Measurements from ENCODE around the gene KCNIP4.
"Not testable (repeated sequence)": the region's sequence is repeated elsewhere in the genome, so short reads cannot be mapped to it uniquely, and the experiment has no call there.

The KCNIP4 gene

GRCh38 chr4:21366840-21367239 lies 581.7 kb downstream of the KCNIP4 start:
- no peak for TF ChIP-seq CTCF (conservative IDR thresholded peaks at IDR 0.05; ENCODE audit: low read depth)
- POLR2A ChIA-PET (ENCODE audit: low non-redundant PET) = no interaction called here
- CTCF ChIA-PET = interaction anchor here (0.6 kb wide), 1 partner anchor 25 kb away, joined by 3 read pairs; no protein-coding TSS in a partner anchor
- no peak overlapping the region for H3K27ac ChIP-seq
- no peak for DNase-seq (ENCODE audit: low spot score)

GRCh38 chr4:21366312-21366711 lies 582.3 kb downstream of the KCNIP4 start:
- ChIA-PET POLR2A (ENCODE audit: low non-redundant PET) (no interaction called here), CTCF (interaction anchor here (0.6 kb wide), 1 partner anchor 26 kb away, joined by 3 read pairs; no protein-coding TSS in a partner anchor)
- H3K27ac ChIP-seq = no peak overlapping the region
- no peak for DNase-seq (ENCODE audit: low spot score)
- TF ChIP-seq CTCF (conservative IDR thresholded peaks at IDR 0.05; ENCODE audit: low read depth) = no peak

GRCh38 chr4:21363701-21364100 lies 584.9 kb downstream of the KCNIP4 start:
- POLR2A ChIA-PET (ENCODE audit: low non-redundant PET) = no interaction called here
- H3K27ac ChIP-seq = no peak overlapping the region
- CTCF ChIA-PET = no interaction called here
- TF ChIP-seq CTCF (conservative IDR thresholded peaks at IDR 0.05; ENCODE audit: low read depth) = no peak
- DNase-seq (ENCODE audit: low spot score) = no peak

GRCh38 chr4:21352354-21352753 lies 596.2 kb downstream of the KCNIP4 start:
- CTCF ChIA-PET = interaction anchor here (0.7 to 0.8 kb wide), 2 partner anchors 9 to 262 kb away, joined by 3 to 4 read pairs; no protein-coding TSS in a partner anchor
- POLR2A ChIA-PET (ENCODE audit: low non-redundant PET); DNase-seq (ENCODE audit: low spot score); H3K27ac ChIP-seq: not testable (repeated sequence)

DNA sequence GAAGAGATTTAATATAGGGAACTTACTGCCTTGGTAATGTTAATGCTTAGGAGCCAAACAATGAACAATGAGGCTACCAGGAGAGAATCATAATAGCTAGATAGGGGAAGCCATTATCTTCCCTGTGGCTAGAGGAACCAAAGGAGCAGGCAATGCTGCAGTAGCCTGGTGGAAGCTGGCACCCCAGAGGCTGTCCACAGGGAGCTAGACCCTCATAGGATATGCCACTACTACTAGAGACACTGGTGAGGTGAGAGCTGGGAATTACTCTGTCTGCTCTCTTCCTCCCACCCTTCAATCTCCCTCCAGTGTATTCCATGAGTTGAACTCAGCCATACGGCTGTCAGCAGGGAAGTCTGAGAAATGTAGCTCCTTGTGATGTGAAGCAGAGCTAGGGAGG lies 601.4 kb downstream of the KCNIP4 start:
- DNase-seq (ENCODE audit: low spot score) = no peak
- CTCF ChIA-PET = interaction anchor here (0.5 kb wide), 1 partner anchor 625 kb away, joined by 3 read pairs; no protein-coding TSS in a partner anchor
- POLR2A ChIA-PET (ENCODE audit: low non-redundant PET) = no interaction called here

GRCh38 chr4:21327976-21328700 lies 620.4 kb downstream of the KCNIP4 start:
- TF ChIP-seq CTCF (conservative IDR thresholded peaks at IDR 0.05; ENCODE audit: low read depth) = no peak
- H3K27ac ChIP-seq = no peak overlapping the region
- ChIA-PET CTCF (no interaction called here), POLR2A (ENCODE audit: low non-redundant PET) (no interaction called here)
- no peak for DNase-seq (ENCODE audit: low spot score)

More for the DNA sequence above, 601.4 kb downstream of the KCNIP4 start:
- TF ChIP-seq CTCF (conservative IDR thresholded peaks at IDR 0.05; ENCODE audit: low read depth) = no peak
- H3K27ac ChIP-seq = no peak overlapping the region

DNA sequence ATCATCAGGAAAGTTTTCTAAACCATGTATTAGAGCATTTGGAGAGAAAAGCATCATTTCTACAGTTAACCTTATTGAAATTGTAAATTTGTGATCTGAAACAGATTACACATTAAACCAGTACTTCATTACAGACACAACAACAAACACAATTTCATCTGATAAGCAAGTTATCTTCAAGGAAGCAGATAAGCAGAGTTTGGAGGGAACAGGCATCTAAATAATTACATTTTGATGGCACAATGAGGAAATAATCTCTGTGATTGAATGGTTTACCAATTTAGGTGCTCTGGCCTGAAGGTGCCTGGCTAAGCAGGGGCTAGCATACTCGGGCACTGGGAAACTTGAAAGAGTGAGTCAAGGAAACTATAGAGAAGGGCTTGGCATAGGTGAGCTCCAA lies 628.5 kb downstream of the KCNIP4 start:
- POLR2A ChIA-PET (ENCODE audit: low non-redundant PET) = no interaction called here
- TF ChIP-seq CTCF (conservative IDR thresholded peaks at IDR 0.05; ENCODE audit: low read depth) = no peak
- H3K27ac ChIP-seq = no peak overlapping the region
- CTCF ChIA-PET = no interaction called here
- DNase-seq (ENCODE audit: low spot score) = no peak
